HG02870 (cell line): ENCODE measurements around the gene SLC37A3.

Experiments used
- ATAC-seq: cut with Tn5 transposase; IDR thresholded peaks from one replicate; pipeline ENCODE4 v1.9.1; 2021; ENCODE audit warnings: mild to moderate bottlenecking, moderate library complexity; ENCODE audit not compliant: unreplicated experiment

SLC37A3 gene

GRCh38 chr7:140402178-140402835, 4.0 kb upstream of the SLC37A3 start:
- no peak for ATAC-seq

- no peak for ATAC-seq
Measured at GRCh38 chr7:140400381-140400780, 2.1 kb upstream of the SLC37A3 start.

GRCh38 chr7:140398821-140399220, 491 bp upstream of the SLC37A3 start:
- no peak for ATAC-seq

- ATAC-seq = no peak
Measured at GRCh38 chr7:140393756-140394306, 4.5 kb downstream of the SLC37A3 start.

- no peak for ATAC-seq
Measured at GRCh38 chr7:140391634-140392033, 6.7 kb downstream of the SLC37A3 start.

GRCh38 chr7:140390466-140391190, 7.7 kb downstream of the SLC37A3 start:
- ATAC-seq = peak; percentile 71

GRCh38 chr7:140390034-140390433, 8.3 kb downstream of the SLC37A3 start:
- peak; percentile 22 for ATAC-seq

- no peak for ATAC-seq
Measured at GRCh38 chr7:140389445-140389844, 8.9 kb downstream of the SLC37A3 start.

GRCh38 chr7:140384894-140385545, 13.3 kb downstream of the SLC37A3 start:
- ATAC-seq = no peak

GRCh38 chr7:140383954-140384713, 14.2 kb downstream of the SLC37A3 start:
- no peak for ATAC-seq

GRCh38 chr7:140375892-140376730, 22.2 kb downstream of the SLC37A3 start:
- ATAC-seq = peak; percentile 54

- ATAC-seq = no peak
Measured at GRCh38 chr7:140375323-140375722, 23.0 kb downstream of the SLC37A3 start.

GRCh38 chr7:140369294-140369693, 29.0 kb downstream of the SLC37A3 start:
- no peak for ATAC-seq

GRCh38 chr7:140367528-140367927, 30.8 kb downstream of the SLC37A3 start:
- no peak for ATAC-seq

- no peak for ATAC-seq
Measured at GRCh38 chr7:140364819-140365218, 33.5 kb downstream of the SLC37A3 start.

GRCh38 chr7:140360697-140361229, 37.6 kb downstream of the SLC37A3 start:
- ATAC-seq = no peak

- ATAC-seq = no peak
Measured at GRCh38 chr7:140358412-140359051, 39.8 kb downstream of the SLC37A3 start.

- no peak for ATAC-seq
Measured at GRCh38 chr7:140358024-140358411, 40.3 kb downstream of the SLC37A3 start.

- ATAC-seq = no peak
Measured at GRCh38 chr7:140350056-140350455, 48.3 kb downstream of the SLC37A3 start.
